Glutamatergic neuron (in vitro differentiated cells): ENCODE data around the gene PLEKHM2. TPM values are rescaled to one million over a fixed set of nuclear protein-coding genes. Genes with fewer than 3 reads are reported as not detected.
"Not testable (repeated sequence)": the region's sequence is repeated elsewhere in the genome, so short reads cannot be mapped to it uniquely, and the experiment has no call there.

Source experiments
- DNase-seq: peaks from one replicate; pipeline ENCODE4 v3.0.0; 2022
- H3K27ac Mint-ChIP-seq: one replicate; pipeline ENCODE4 v1.8.0; 2020; ENCODE audit warnings: mild to moderate bottlenecking, mixed read lengths, inconsistent platforms; ENCODE audit not compliant: unreplicated experiment
- H3K27me3 Mint-ChIP-seq: one replicate; pipeline ENCODE4 v1.8.0; 2020; ENCODE audit warnings: mild to moderate bottlenecking, moderate library complexity, mixed read lengths, inconsistent platforms; ENCODE audit not compliant: unreplicated experiment
- H3K36me3 Mint-ChIP-seq: one replicate; pipeline ENCODE4 v1.8.0; 2020; ENCODE audit warnings: mild to moderate bottlenecking, mixed read lengths, inconsistent platforms; ENCODE audit not compliant: unreplicated experiment
- H3K4me1 Mint-ChIP-seq: one replicate; pipeline ENCODE4 v1.8.0; 2020; ENCODE audit warnings: mild to moderate bottlenecking, low read depth, mixed read lengths, inconsistent platforms; ENCODE audit not compliant: unreplicated experiment
- H3K4me3 Mint-ChIP-seq: one replicate; pipeline ENCODE4 v1.8.0; 2020; ENCODE audit warnings: mild to moderate bottlenecking, mixed read lengths, inconsistent platforms; ENCODE audit not compliant: unreplicated experiment
- H3K9me3 Mint-ChIP-seq: one replicate; pipeline ENCODE4 v1.8.0; 2020; ENCODE audit warnings: mild to moderate bottlenecking, moderate library complexity, mixed read lengths, inconsistent platforms; ENCODE audit not compliant: unreplicated experiment
- CTCF ChIP-seq: fragments of 200-600 bp; sonication (generic); IDR thresholded peaks from one replicate; pipeline ENCODE4 v1.5.0; 2021; ENCODE audit not compliant: partially characterized antibody, unreplicated experiment
- total RNA-seq: library from RNA; stranded (reverse); fragmentation: NEBNext Ultra II Directional; extraction: Animal tissue kit (Norgen Biotek cat#: 25700); gene quantifications from one replicate; pipeline ENCODE4 v1.2.1, GENCODE V29; 2021; ENCODE audit not compliant: unreplicated experiment

The PLEKHM2 gene
- total RNA-seq, 1 donor from 2014 or later, result 66.9 TPM

- H3K9me3 Mint-ChIP-seq, result peaks cover 3% of the 10 kb centered on the region
- DNase-seq, result no peak
- H3K27me3 Mint-ChIP-seq, result peaks cover 1% of the 10 kb centered on the region
- H3K36me3 Mint-ChIP-seq, result peaks cover 5% of the 10 kb centered on the region
- TF ChIP-seq CTCF, result no peak
- H3K4me3 Mint-ChIP-seq, result no peak overlapping the region
- no peaks in the 10 kb centered on the region for H3K4me1 Mint-ChIP-seq
- H3K27ac Mint-ChIP-seq, result no peak overlapping the region
Measured at GRCh38 chr1:15640667-15641066, 43.5 kb upstream of the PLEKHM2 start.

DNA sequence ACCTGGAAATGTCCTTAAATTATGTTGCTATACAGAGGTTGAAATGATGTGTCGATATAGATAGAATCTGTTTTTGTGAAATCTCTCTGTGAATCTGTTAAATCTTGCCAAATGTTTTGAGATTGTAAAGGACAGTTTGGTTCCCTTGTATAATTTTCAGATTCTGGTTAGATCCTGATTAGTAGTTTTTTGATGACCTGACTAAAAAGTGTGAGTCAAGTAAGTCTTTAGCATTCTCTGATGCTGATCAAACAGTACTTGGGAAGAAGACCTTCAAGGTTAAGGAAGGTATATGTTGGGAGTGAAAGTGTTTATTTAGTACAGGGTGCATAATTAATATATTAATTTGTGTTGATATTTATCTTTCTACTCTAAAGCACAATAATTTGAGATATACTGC, 34.2 kb upstream of the PLEKHM2 start:
- DNase-seq, result no peak
- H3K36me3 Mint-ChIP-seq, result peaks cover 5% of the 10 kb centered on the region
- no peaks in the 10 kb centered on the region for H3K27me3 Mint-ChIP-seq
- H3K4me3 Mint-ChIP-seq, result no peak overlapping the region
- no peaks in the 10 kb centered on the region for H3K9me3 Mint-ChIP-seq
- H3K4me1 Mint-ChIP-seq, result no peaks in the 10 kb centered on the region
- H3K27ac Mint-ChIP-seq, result no peak overlapping the region
- no peak for TF ChIP-seq CTCF

DNA sequence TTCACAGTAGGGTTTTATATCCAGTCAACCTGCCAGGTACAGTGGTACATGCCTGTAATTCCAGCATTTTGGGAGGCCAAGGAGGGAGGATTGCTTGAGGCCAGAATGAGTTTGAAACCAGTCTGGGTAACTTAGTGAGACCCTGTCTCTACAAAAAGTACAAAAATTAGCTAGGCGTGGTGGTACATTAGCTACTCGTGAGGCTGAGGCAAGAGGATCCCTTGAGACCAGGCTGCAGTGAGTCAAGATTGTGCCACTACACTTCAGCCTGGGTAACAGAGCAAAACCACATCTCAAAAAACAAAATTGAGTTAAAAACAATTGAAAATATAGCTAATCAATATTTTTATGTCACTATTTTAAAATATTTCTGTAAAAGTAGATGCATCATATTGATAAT, 33.7 kb upstream of the PLEKHM2 start:
- no peaks in the 10 kb centered on the region for H3K9me3 Mint-ChIP-seq
- H3K27me3 Mint-ChIP-seq, result no peaks in the 10 kb centered on the region
- no peaks in the 10 kb centered on the region for H3K36me3 Mint-ChIP-seq
- no peak for TF ChIP-seq CTCF
- no peak overlapping the region for H3K27ac Mint-ChIP-seq
- no peak overlapping the region for H3K4me3 Mint-ChIP-seq
- no peaks in the 10 kb centered on the region for H3K4me1 Mint-ChIP-seq
- no peak for DNase-seq

- not testable (repeated sequence) for H3K4me1 Mint-ChIP-seq, DNase-seq, H3K27me3 Mint-ChIP-seq, H3K36me3 Mint-ChIP-seq, H3K27ac Mint-ChIP-seq, H3K9me3 Mint-ChIP-seq, H3K4me3 Mint-ChIP-seq
Measured at GRCh38 chr1:15652130-15652529, 32.0 kb upstream of the PLEKHM2 start.

DNA sequence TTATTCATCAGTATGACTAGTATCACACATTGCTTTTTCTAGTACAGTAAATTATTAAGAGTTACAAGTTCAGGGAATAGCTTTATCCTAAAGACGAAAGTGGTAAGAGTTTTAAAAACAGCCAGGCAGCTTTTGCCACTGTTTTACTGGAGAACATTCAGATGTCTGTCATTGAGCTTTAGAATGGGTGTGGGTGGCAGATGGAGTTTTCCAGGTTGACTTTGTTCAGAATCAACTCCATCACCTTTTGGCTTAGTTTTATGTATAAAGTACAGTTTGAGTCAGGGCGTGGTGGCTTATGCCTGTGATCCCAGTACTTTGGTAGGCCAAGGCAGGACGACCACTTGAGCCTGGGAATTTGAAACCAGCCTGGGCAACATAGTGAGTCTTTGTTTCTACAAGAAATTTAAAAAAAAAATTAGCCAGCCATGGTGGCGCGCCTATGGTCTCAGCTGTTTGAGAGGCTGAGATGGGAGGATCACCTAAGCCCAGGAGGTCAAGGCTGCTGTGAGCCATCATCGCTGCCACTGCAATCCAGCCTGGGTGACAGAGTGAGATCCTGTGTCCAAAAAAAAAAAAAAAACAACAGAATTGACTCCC, 29.9 kb upstream of the PLEKHM2 start:
- Mint-ChIP-seq H3K9me3 (no peaks in the 10 kb centered on the region), H3K27ac (no peak overlapping the region), H3K27me3 (no peaks in the 10 kb centered on the region), H3K36me3 (no peaks in the 10 kb centered on the region), H3K4me3 (no peak overlapping the region), H3K4me1 (no peaks in the 10 kb centered on the region)
- no peak for TF ChIP-seq CTCF
- no peak for DNase-seq
